ENCODE data around the gene UGT1A9.
"Not testable (repeated sequence)": the region's sequence is repeated elsewhere in the genome, so short reads cannot be mapped to it uniquely, and the experiment has no call there.

UGT1A9 gene

GRCh38 chr2:233671290-233672161, at the start of gene UGT1A9:
Gene UGT1A9, plus strand, starts transcription at chr2:233671898. Its CDS starts 37 bp downstream, at chr2:233671935.
- no peak for DNase-seq (ENCODE audit: low read depth)
- H3K4me3 ChIP-seq (ENCODE audit: control insufficient read depth, low read depth, low read length), result no peak within 1 kb of the TSS
- TF ChIP-seq CTCF (conservative IDR thresholded peaks at IDR 0.05; ENCODE audit: control insufficient read depth, insufficient read depth, low read depth, low read length), result no peak

- H3K4me3 ChIP-seq (ENCODE audit: control insufficient read depth, low read depth, low read length), result no peak overlapping the region
- no peak for TF ChIP-seq CTCF (conservative IDR thresholded peaks at IDR 0.05; ENCODE audit: control insufficient read depth, insufficient read depth, low read depth, low read length)
Observed at GRCh38 chr2:233627331-233628025, 44.2 kb upstream of the UGT1A9 start.

GRCh38 chr2:233636306-233636705, 35.4 kb upstream of the UGT1A9 start, which contains the start of gene UGT1A10:
Gene UGT1A10, plus strand, starts transcription at chr2:233636448. Its CDS starts 75 bp downstream, at chr2:233636523.
- not testable (repeated sequence) for DNase-seq (ENCODE audit: low read depth); H3K4me3 ChIP-seq (ENCODE audit: control insufficient read depth, low read depth, low read length)

More at GRCh38 chr2:233627331-233628025, 44.2 kb upstream of the UGT1A9 start:
- no peak for DNase-seq (ENCODE audit: low read depth)

GRCh38 chr2:233638836-233639235, 32.9 kb upstream of the UGT1A9 start:
- no peak for DNase-seq (ENCODE audit: low read depth)
- no peak overlapping the region for H3K4me3 ChIP-seq (ENCODE audit: control insufficient read depth, low read depth, low read length)
- TF ChIP-seq CTCF (conservative IDR thresholded peaks at IDR 0.05; ENCODE audit: control insufficient read depth, insufficient read depth, low read depth, low read length), result no peak

GRCh38 chr2:233639860-233640259, 31.8 kb upstream of the UGT1A9 start:
- TF ChIP-seq CTCF (conservative IDR thresholded peaks at IDR 0.05; ENCODE audit: control insufficient read depth, insufficient read depth, low read depth, low read length), result no peak
- H3K4me3 ChIP-seq (ENCODE audit: control insufficient read depth, low read depth, low read length), result no peak overlapping the region
- DNase-seq (ENCODE audit: low read depth), result no peak

GRCh38 chr2:233643128-233643527, 28.6 kb upstream of the UGT1A9 start:
- no peak overlapping the region for H3K4me3 ChIP-seq (ENCODE audit: control insufficient read depth, low read depth, low read length)
- DNase-seq (ENCODE audit: low read depth), result peak; percentile 8
- TF ChIP-seq CTCF (conservative IDR thresholded peaks at IDR 0.05; ENCODE audit: control insufficient read depth, insufficient read depth, low read depth, low read length), result peak; percentile 7

- DNase-seq (ENCODE audit: low read depth); H3K4me3 ChIP-seq (ENCODE audit: control insufficient read depth, low read depth, low read length): not testable (repeated sequence)
Observed at GRCh38 chr2:233646033-233646432, 25.7 kb upstream of the UGT1A9 start.
